K562 (cell line): ENCODE data around the gene JMY. TPM values are rescaled to one million over a fixed set of nuclear protein-coding genes. Genes with fewer than 3 reads are reported as not detected.

Experiments
- BRCA1 ChIP-seq, 2 experiments: fragments of 450-650 bp in 1 of 2; sonication (generic) in 1 of 2; formaldehyde crosslinking in 1 of 2; IDR thresholded peaks; 2 replicates each; pipeline versions ENCODE4 v1.5.0 to v1.6.1; 2017 to 2020; ENCODE audit warnings: mild to moderate bottlenecking in 1 of 2, missing genetic modification reagents in 1 of 2
- MAZ ChIP-seq, 2 experiments: fragments of 450-650 bp in 1 of 2; sonication (generic) in 1 of 2; formaldehyde crosslinking; IDR thresholded peaks in 1 of 2; conservative IDR thresholded peaks in 1 of 2; 2 replicates each; pipeline versions ENCODE4 v1.4.0 to v1.5.0; 2020; ENCODE audit warnings: mild to moderate bottlenecking in 1 of 2, missing genetic modification reagents in 1 of 2
- MNT ChIP-seq, 2 experiments: fragments of 450-650 bp; conservative IDR thresholded peaks; 2 replicates each; pipeline ENCODE4 v1.6.1; 2017; ENCODE audit warnings: mild to moderate bottlenecking in 2 of 2, moderate library complexity in 2 of 2
- PRDM10 ChIP-seq: fragments of 450-650 bp; IDR thresholded peaks from 2 replicates; pipeline ENCODE4 v1.6.1; 2018; ENCODE audit not compliant: partially characterized antibody
- ZFPM2 ChIP-seq: fragments of 250-450 bp; sonication (Bioruptor Pico); IDR thresholded peaks from 2 replicates; pipeline ENCODE4 v1.5.1; 2022; ENCODE audit warnings: mild to moderate bottlenecking
- ZNF75A ChIP-seq: fragments of 450-650 bp; formaldehyde crosslinking; IDR thresholded peaks from 2 replicates; pipeline ENCODE4 v1.4.0; 2020; ENCODE audit warnings: mild to moderate bottlenecking
- polyA plus RNA-seq, 8 experiments: library from polyadenylated mRNA; depleted of rRNA in 4 of 8; stranded (reverse) in 5 of 8; unstranded in 3 of 8; fragments of >200 nt; fragmentation: Nextera tagmentation in 2 of 8; fragmentation: Illumina TruSeq in 1 of 8; extraction: Ambion mirVana in 2 of 8; extraction: Trizol in 1 of 8; gene quantifications; 2 replicates each; pipeline versions ENCODE4 v1.2.1 to v1.2.3, GENCODE V29; 2011 to 2014; ENCODE audit warnings: inconsistent platforms in 1 of 8, missing spikeins in 1 of 8
- total RNA-seq, 7 experiments: library from RNA; depleted of rRNA in 6 of 7; stranded (reverse); fragments of >200 nt in 6 of 7; fragmentation: Illumina TruSeq in 2 of 7; extraction: Trizol in 2 of 7; gene quantifications; 2 replicates each; pipeline versions ENCODE4 v1.2.1 to v1.2.3, GENCODE V29; 2011 to 2021; ENCODE audit warnings: low replicate concordance in 1 of 7

The JMY gene
- total and polyA plus RNA-seq, 9 of the 15 experiments (the other 6 are each of a cell fraction or from before 2014, with no cell fraction given): 1.1 to 5.5 (median 3.7) TPM

- TF ChIP-seq PRDM10 (no peak), ZFPM2 (CRISPR knock-in tag) (no peak), MAZ (CRISPR knock-in tag; conservative IDR thresholded peaks at IDR 0.05 in 1 of 2, IDR thresholded peaks at IDR 0.05 in 1 of 2) (no peak), BRCA1 (IDR thresholded peaks at IDR 0.05) (no peak), BRCA1 (CRISPR knock-in tag; IDR thresholded peaks at IDR 0.05) (no peak), ZNF75A (CRISPR knock-in tag) (no peak), MNT (conservative IDR thresholded peaks at IDR 0.05) (no peak)
Measured at GRCh38 chr5:79191457-79191856, 44.5 kb upstream of the JMY start (continued).
